HCT116 (cell line): Measurements from ENCODE around the gene CDR2. TPM values are rescaled to one million over a fixed set of nuclear protein-coding genes. Genes with fewer than 3 reads are reported as not detected.

Experiments used
- ATAC-seq: fragments of 200-7000 bp; cut with Tn5 transposase; 2 replicates; pipeline ENCODE4 v1.9.1; 2020; ENCODE audit warnings: mild to moderate bottlenecking, moderate library complexity
- BruUV-seq: library from RNA; stranded (reverse); fragments of 400-500 nt; replicated peaks from 2 replicates; lab custom pipeline; 2021; lab: Mats Ljungman, UMichigan
- CTCF ChIA-PET: fragments of 300-600 bp; sonication (Branson Sonifier 250); formaldehyde crosslinking; loops from one replicate; lab custom pipeline; 2021; ENCODE audit warnings: antibody characterized with exemption; lab: Charles Lee
- POLR2A ChIA-PET: fragments of 300-600, 350-600 bp; sonication (Branson Sonifier 250); formaldehyde crosslinking; loops from one replicate; lab custom pipeline; 2021; ENCODE audit warnings: antibody characterized with exemption; lab: Charles Lee
- RAD21 ChIA-PET, 2 experiments: fragments of 300-600 bp; sonication (Branson Sonifier 250); formaldehyde crosslinking; loops; one replicate each; lab custom pipeline; 2023; ENCODE audit warnings: low total read pairs in 2 of 2; ENCODE audit not compliant: uncharacterized antibody in 2 of 2, unreplicated experiment in 2 of 2, low non-redundant PET in 1 of 2; lab: Charles Lee
- DNase-seq: peaks from one replicate; pipeline ENCODE4 v3.0.0-alpha.2; 2010; ENCODE audit warnings: low read depth, low spot score
- H2AFZ ChIP-seq: fragments of 200-600 bp; shearing (Covaris generic), sonication (generic); 2 replicates; pipeline ENCODE4 v1.6.1; 2017; ENCODE audit warnings: low read depth, mixed run types, mixed read lengths, antibody characterized with exemption, low read length; ENCODE audit not compliant: poor library complexity, severe bottlenecking
- H3K27ac ChIP-seq: 2 replicates; pipeline ENCODE4 v1.5.1; 2012; ENCODE audit warnings: low read depth, low read length
- H3K27me3 ChIP-seq: fragments of 200-600 bp; sonication (generic); 2 replicates; pipeline ENCODE4 v1.6.1; 2016; ENCODE audit warnings: mixed run types, low read length, mixed read lengths; ENCODE audit not compliant: insufficient read depth
- H3K36me3 ChIP-seq, 2 experiments: fragments of 200-500 bp in 1 of 2; fragments of 200-600 bp in 1 of 2; sonication (Bioruptor generic) in 1 of 2; sonication (generic) in 1 of 2; 2 replicates each; pipeline versions ENCODE4 v1.5.1 to v1.6.1; 2014 to 2016; ENCODE audit warnings: low read length in 2 of 2, inconsistent platforms in 1 of 2, mixed read lengths in 1 of 2, mixed run types in 1 of 2; ENCODE audit not compliant: insufficient read depth in 2 of 2, control insufficient read depth in 1 of 2
- H3K4me1 ChIP-seq, 2 experiments: fragments of 200-600 bp in 1 of 2; sonication (generic) in 1 of 2; 2 replicates each; pipeline versions ENCODE4 v1.5.1 to v1.6.1; 2012 to 2017; ENCODE audit warnings: low read length in 2 of 2, inconsistent platforms in 1 of 2, mild to moderate bottlenecking in 1 of 2, mixed read lengths in 1 of 2, mixed run types in 1 of 2, moderate library complexity in 1 of 2; ENCODE audit not compliant: insufficient read depth in 2 of 2, control insufficient read depth in 1 of 2
- H3K4me2 ChIP-seq: fragments of 200-600 bp; sonication (generic); 2 replicates; pipeline ENCODE4 v1.6.1; 2017; ENCODE audit warnings: mixed run types, low read length, mixed read lengths
- H3K4me3 ChIP-seq, 2 experiments: fragments of 200-600 bp in 1 of 2; sonication (generic) in 1 of 2; replicated peaks in 1 of 2; 2 replicates each; pipeline ENCODE4 v1.5.1; 2011 to 2016; ENCODE audit warnings: low read length in 2 of 2, control low read depth in 1 of 2, low read depth in 1 of 2, mild to moderate bottlenecking in 1 of 2, mixed read lengths in 1 of 2, mixed run types in 1 of 2
- H3K79me2 ChIP-seq: fragments of 200-600 bp; sonication (generic); 2 replicates; pipeline ENCODE4 v1.6.1; 2017; ENCODE audit warnings: mild to moderate bottlenecking, mixed run types, low read length, moderate library complexity, mixed read lengths; ENCODE audit not compliant: insufficient read depth
- H3K9ac ChIP-seq: fragments of 200-600 bp; sonication (generic); 2 replicates; pipeline ENCODE4 v1.6.1; 2016; ENCODE audit warnings: low read length, mixed read lengths
- H3K9me2 ChIP-seq: fragments of 200-600 bp; sonication (generic), shearing (Covaris generic); 2 replicates; pipeline ENCODE4 v1.6.1; 2017; ENCODE audit warnings: mixed run types, mild to moderate bottlenecking, moderate library complexity; ENCODE audit not compliant: insufficient read depth
- H3K9me3 ChIP-seq, 2 experiments: fragments of 200-500 bp in 1 of 2; fragments of 200-600 bp in 1 of 2; sonication (Bioruptor generic) in 1 of 2; sonication (generic) in 1 of 2; 2 replicates each; pipeline ENCODE4 v1.6.1; 2014 to 2017; ENCODE audit warnings: low read length in 2 of 2, mixed read lengths in 2 of 2, inconsistent platforms in 1 of 2, low read depth in 1 of 2, mild to moderate bottlenecking in 1 of 2, mixed run types in 1 of 2, moderate library complexity in 1 of 2; ENCODE audit not compliant: control insufficient read depth in 1 of 2, insufficient read depth in 1 of 2
- H4K20me1 ChIP-seq: fragments of 200-600 bp; sonication (generic), shearing (Covaris generic); 2 replicates; pipeline ENCODE4 v1.6.1; 2017; ENCODE audit warnings: mixed run types, mild to moderate bottlenecking, moderate library complexity; ENCODE audit not compliant: insufficient read depth
- CBX3 ChIP-seq: IDR thresholded peaks from 2 replicates; pipeline ENCODE4 v1.6.1; 2012; ENCODE audit warnings: low read depth
- CEBPB ChIP-seq: IDR thresholded peaks from 2 replicates; pipeline ENCODE4 v1.6.1; 2012; ENCODE audit warnings: low read depth
- EZH2 ChIP-seq: fragments of 200-600 bp; sonication (generic); IDR thresholded peaks from 2 replicates; pipeline ENCODE4 v1.6.1; 2017; ENCODE audit warnings: antibody characterized with exemption, mixed run types
- EZH2phosphoT487 ChIP-seq: fragments of 200-600 bp; IDR thresholded peaks from 2 replicates; pipeline ENCODE4 v1.6.1; 2018; ENCODE audit warnings: antibody characterized with exemption, borderline replicate concordance
- FOSL1 ChIP-seq: IDR thresholded peaks from 2 replicates; pipeline ENCODE4 v1.6.1; 2012; ENCODE audit warnings: low read depth
- JUND ChIP-seq: IDR thresholded peaks from 2 replicates; pipeline ENCODE4 v1.6.1; 2012
- POLR2A ChIP-seq: IDR thresholded peaks from 2 replicates; pipeline ENCODE4 v1.7.0; 2011; ENCODE audit warnings: borderline replicate concordance; ENCODE audit not compliant: insufficient read depth, insufficient read length; ENCODE audit errors: extremely low read depth
- POLR2AphosphoS5 ChIP-seq: IDR thresholded peaks from 2 replicates; pipeline ENCODE4 v1.6.1; 2011; ENCODE audit warnings: mild to moderate bottlenecking, low read depth, low read length, moderate library complexity
- RAD21 ChIP-seq: IDR thresholded peaks from 2 replicates; pipeline ENCODE4 v1.6.1; 2012; ENCODE audit warnings: low read depth, mild to moderate bottlenecking
- SP1 ChIP-seq: IDR thresholded peaks from 2 replicates; pipeline ENCODE4 v1.6.1; 2012; ENCODE audit warnings: low read depth
- SRF ChIP-seq: IDR thresholded peaks from 2 replicates; pipeline ENCODE4 v1.6.1; 2012; ENCODE audit warnings: low read depth
- YY1 ChIP-seq: IDR thresholded peaks from 2 replicates; pipeline ENCODE4 v1.6.1; 2011; ENCODE audit warnings: low read length, low read depth, moderate library complexity, mild to moderate bottlenecking; ENCODE audit not compliant: insufficient replicate concordance; ENCODE audit errors: extremely low read depth
- ZFX ChIP-seq: fragments of 450-650 bp; IDR thresholded peaks from 2 replicates; pipeline ENCODE4 v1.6.1; 2017
- ZNF274 ChIP-seq: fragments of 200-500 bp; sonication (Bioruptor generic); IDR thresholded peaks from 2 replicates; pipeline ENCODE4 v1.6.1; 2014; ENCODE audit warnings: mild to moderate bottlenecking, low read depth, low read length, inconsistent platforms
- intact Hi-C: fragments of 100-400 bp; cut with micrococcal nuclease; formaldehyde crosslinking; loops from 2 replicates; pipeline ENCODE4 v1.10.0; 2022
- total RNA-seq: library from RNA; stranded (reverse); gene quantifications from one replicate; pipeline ENCODE4 v1.2.1, GENCODE V29; 2021; ENCODE audit not compliant: unreplicated experiment
- TF ChIP-seq, protein P1 (sequence below): IDR thresholded peaks from 2 replicates; pipeline ENCODE4 v1.6.1; 2011; ENCODE audit warnings: mild to moderate bottlenecking, low read length, moderate library complexity; ENCODE audit not compliant: insufficient replicate concordance; ENCODE audit errors: extremely low read depth
- TF ChIP-seq, protein P2 (sequence below): IDR thresholded peaks from 2 replicates; pipeline ENCODE4 v1.6.1; 2012; ENCODE audit warnings: low read depth

Gene CDR2
- total RNA-seq, 1 experiment from 2014 or later: 27.3 TPM

DNA sequence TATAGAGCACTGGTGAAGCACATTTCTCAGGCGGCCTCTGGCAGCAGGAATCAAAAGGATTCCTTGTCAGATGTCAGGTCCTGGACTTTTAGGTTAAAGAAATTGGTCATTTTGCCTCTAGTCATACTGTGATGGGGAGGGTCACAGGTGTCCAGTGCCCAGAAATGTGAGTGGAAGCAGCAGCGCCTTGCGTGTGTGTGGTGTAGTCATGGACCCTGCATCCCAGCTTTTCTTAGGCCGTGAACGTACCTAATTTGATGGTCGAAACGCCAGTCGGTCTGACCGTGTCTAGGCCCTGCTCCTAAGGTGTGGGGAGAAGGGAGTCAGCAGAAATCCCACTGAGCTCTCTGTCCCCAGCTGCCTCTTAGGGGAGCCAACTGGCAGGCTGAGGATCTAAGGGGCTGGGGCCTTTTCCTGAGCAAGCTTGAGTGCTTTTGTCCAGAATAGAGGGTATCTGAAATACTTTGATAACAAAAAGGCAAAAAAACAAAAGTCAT lies 45.2 kb downstream of the CDR2 start:
- Histone ChIP-seq H3K4me2 (no peak overlapping the region), H3K4me3 (no peak overlapping the region), H3K9ac (no peak overlapping the region), H3K27ac (no peak overlapping the region), H4K20me1 (no peaks in the 10 kb centered on the region), H3K4me1 (no peaks in the 10 kb centered on the region), H2AFZ (no peak overlapping the region), H3K27me3 (no peaks in the 10 kb centered on the region), H3K9me3 (no peaks in the 10 kb centered on the region), H3K36me3 (peaks cover 36 to 37% of the 10 kb centered on the region in 2 experiments), H3K79me2 (peaks cover 10% of the 10 kb centered on the region), H3K9me2 (no peaks in the 10 kb centered on the region)
- no TSS peak for BruUV-seq
- ChIA-PET CTCF (interaction anchor here (2.1 kb wide), 1 partner anchor 8 kb away, joined by 6 read pairs; no protein-coding TSS in a partner anchor), RAD21 (no interaction called here), POLR2A (no interaction called here)
- TF ChIP-seq YY1: no peak
- TF ChIP-seq SRF: no peak
- no peak for TF ChIP-seq ZFX
- no peak for TF ChIP-seq SP1
- no peak for TF ChIP-seq CBX3
- TF ChIP-seq POLR2A: no peak
- no peak for TF ChIP-seq EZH2phosphoT487
- no peak for TF ChIP-seq EZH2
- no peak for TF ChIP-seq FOSL1
- ATAC-seq (no peak), DNase-seq (no peak)
- intact Hi-C loops: loop anchor here (10.0 kb wide), 3 partner anchors 56 to 1024 kb away; no protein-coding TSS in a partner anchor

DNA sequence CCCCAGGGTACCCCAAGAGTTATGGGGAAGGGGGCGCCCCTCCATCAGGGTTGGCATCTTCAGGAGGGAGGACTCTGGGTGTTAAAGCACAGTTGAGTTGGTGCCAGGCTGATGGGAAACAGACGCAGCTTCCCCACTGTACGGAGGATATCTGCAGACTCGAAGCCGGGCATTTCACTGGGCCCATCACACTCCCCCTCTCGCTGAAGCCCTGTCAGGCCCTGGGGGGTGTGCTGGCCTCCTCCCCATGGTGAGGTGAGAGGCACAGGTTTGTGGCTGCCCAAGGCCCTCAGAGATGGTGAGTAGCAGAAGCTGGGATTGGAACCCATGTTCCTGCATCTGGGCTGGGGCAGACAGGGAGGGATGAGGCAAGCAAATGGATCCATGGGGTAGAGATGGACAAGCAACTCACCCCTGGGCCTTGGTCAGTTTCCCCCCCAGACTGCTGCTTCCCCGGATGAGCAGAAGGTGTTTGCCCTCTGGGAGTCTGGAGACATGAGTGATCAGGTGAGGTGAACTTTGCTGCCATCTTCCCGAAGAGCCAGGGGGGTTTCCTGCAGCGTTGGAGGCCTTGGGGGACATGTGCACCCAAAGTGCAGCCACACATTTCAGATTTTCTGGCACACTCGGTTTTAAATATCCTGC lies 46.2 kb downstream of the CDR2 start:
- H4K20me1 ChIP-seq: no peaks in the 10 kb centered on the region
- H3K27ac ChIP-seq: no peak overlapping the region
- H3K4me1 ChIP-seq: no peaks in the 10 kb centered on the region
- ChIA-PET RAD21 (no interaction called here), CTCF (no interaction called here), POLR2A (no interaction called here)
- no peak overlapping the region for H3K9ac ChIP-seq
- DNase-seq: no peak
- H3K4me3 ChIP-seq: no peak overlapping the region
- no peak overlapping the region for H3K4me2 ChIP-seq
- no peak for ATAC-seq
- H3K9me3 ChIP-seq: no peaks in the 10 kb centered on the region
- H3K79me2 ChIP-seq: peaks cover 10% of the 10 kb centered on the region
- no peaks in the 10 kb centered on the region for H3K9me2 ChIP-seq
- H3K36me3 ChIP-seq: peaks cover 28 to 31% of the 10 kb centered on the region in 2 experiments
- H3K27me3 ChIP-seq: no peaks in the 10 kb centered on the region
- intact Hi-C loops: loop anchor here (10.0 kb wide), 3 partner anchors 57 to 1023 kb away; no protein-coding TSS in a partner anchor
- BruUV-seq: no TSS peak
- no peak overlapping the region for H2AFZ ChIP-seq
- TF ChIP-seq JUND (no peak), CEBPB (no peak), RAD21 (no peak), SP1 (no peak), POLR2AphosphoS5 (no peak), ZNF274 (no peak)
- TF ChIP-seq, protein P1, sequence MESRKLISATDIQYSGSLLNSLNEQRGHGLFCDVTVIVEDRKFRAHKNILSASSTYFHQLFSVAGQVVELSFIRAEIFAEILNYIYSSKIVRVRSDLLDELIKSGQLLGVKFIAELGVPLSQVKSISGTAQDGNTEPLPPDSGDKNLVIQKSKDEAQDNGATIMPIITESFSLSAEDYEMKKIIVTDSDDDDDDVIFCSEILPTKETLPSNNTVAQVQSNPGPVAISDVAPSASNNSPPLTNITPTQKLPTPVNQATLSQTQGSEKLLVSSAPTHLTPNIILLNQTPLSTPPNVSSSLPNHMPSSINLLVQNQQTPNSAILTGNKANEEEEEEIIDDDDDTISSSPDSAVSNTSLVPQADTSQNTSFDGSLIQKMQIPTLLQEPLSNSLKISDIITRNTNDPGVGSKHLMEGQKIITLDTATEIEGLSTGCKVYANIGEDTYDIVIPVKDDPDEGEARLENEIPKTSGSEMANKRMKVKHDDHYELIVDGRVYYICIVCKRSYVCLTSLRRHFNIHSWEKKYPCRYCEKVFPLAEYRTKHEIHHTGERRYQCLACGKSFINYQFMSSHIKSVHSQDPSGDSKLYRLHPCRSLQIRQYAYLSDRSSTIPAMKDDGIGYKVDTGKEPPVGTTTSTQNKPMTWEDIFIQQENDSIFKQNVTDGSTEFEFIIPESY: no peak
- TF ChIP-seq, protein P2, sequence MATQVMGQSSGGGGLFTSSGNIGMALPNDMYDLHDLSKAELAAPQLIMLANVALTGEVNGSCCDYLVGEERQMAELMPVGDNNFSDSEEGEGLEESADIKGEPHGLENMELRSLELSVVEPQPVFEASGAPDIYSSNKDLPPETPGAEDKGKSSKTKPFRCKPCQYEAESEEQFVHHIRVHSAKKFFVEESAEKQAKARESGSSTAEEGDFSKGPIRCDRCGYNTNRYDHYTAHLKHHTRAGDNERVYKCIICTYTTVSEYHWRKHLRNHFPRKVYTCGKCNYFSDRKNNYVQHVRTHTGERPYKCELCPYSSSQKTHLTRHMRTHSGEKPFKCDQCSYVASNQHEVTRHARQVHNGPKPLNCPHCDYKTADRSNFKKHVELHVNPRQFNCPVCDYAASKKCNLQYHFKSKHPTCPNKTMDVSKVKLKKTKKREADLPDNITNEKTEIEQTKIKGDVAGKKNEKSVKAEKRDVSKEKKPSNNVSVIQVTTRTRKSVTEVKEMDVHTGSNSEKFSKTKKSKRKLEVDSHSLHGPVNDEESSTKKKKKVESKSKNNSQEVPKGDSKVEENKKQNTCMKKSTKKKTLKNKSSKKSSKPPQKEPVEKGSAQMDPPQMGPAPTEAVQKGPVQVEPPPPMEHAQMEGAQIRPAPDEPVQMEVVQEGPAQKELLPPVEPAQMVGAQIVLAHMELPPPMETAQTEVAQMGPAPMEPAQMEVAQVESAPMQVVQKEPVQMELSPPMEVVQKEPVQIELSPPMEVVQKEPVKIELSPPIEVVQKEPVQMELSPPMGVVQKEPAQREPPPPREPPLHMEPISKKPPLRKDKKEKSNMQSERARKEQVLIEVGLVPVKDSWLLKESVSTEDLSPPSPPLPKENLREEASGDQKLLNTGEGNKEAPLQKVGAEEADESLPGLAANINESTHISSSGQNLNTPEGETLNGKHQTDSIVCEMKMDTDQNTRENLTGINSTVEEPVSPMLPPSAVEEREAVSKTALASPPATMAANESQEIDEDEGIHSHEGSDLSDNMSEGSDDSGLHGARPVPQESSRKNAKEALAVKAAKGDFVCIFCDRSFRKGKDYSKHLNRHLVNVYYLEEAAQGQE: no peak
